Stimulated activated naive CD8-positive, alpha-beta T cell treated with anti-CD3 and anti-CD28 coated beads, Interleukin-15, Interleukin-2, amounts not matched to agents 100 ng/mL and 50 ng/mL, for 24 hours (primary cell): Measurements from ENCODE around the gene PODXL2.

Experiments used
- H3K27ac Mint-ChIP-seq: one replicate; pipeline ENCODE4 v1.8.0; 2021; ENCODE audit warnings: mild to moderate bottlenecking, mixed read lengths
- H3K27me3 Mint-ChIP-seq: one replicate; pipeline ENCODE4 v1.8.0; 2021; ENCODE audit warnings: mixed read lengths
- H3K36me3 Mint-ChIP-seq: one replicate; pipeline ENCODE4 v1.8.0; 2021; ENCODE audit warnings: low read depth, mixed read lengths
- H3K4me1 Mint-ChIP-seq: one replicate; pipeline ENCODE4 v1.8.0; 2021; ENCODE audit warnings: low read depth, mixed read lengths
- H3K4me3 Mint-ChIP-seq: one replicate; pipeline ENCODE4 v1.8.0; 2021; ENCODE audit warnings: mild to moderate bottlenecking, mixed read lengths
- H3K9me3 Mint-ChIP-seq: one replicate; pipeline ENCODE4 v1.8.0; 2021; ENCODE audit warnings: mixed read lengths

Gene PODXL2

DNA sequence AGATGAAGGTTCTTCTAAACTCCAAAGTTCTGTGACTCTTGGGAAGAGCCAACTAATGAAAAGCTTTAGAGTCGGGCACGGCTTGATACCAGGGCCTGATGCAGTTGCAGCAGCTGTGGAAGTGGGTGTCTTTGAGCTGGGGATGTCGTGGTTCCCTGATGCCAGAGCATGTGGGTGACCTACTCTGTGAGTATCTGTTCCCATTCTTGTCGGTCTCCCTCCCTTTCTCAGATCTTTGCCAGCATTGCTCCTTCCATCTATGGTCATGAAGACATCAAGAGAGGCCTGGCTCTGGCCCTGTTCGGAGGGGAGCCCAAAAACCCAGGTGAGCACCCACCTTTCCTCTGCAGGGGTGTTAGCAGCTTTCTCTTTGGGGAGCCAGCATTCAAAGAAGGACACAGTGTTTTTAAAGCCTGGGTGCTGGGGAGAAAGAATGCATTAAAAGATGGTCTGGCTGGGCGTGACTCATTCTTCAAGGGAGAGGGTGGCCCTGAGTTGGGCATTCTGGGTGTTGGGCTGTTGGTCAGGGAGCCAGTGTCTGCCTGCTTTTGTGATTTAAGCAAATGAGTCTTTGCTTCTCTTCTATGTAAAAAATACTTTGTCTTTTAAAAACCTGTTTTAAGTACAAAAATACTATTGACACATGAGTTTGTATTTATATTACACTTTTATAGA, 13.2 kb upstream of the PODXL2 start:
- Mint-ChIP-seq H3K27me3 (no peaks in the 10 kb centered on the region), H3K4me3 (no peak overlapping the region), H3K9me3 (no peaks in the 10 kb centered on the region), H3K27ac (no peak overlapping the region), H3K36me3 (peaks cover 89% of the 10 kb centered on the region), H3K4me1 (no peaks in the 10 kb centered on the region)

- Mint-ChIP-seq H3K36me3 (peaks cover 92% of the 10 kb centered on the region), H3K9me3 (no peaks in the 10 kb centered on the region), H3K4me1 (no peaks in the 10 kb centered on the region), H3K27me3 (no peaks in the 10 kb centered on the region), H3K4me3 (no peak overlapping the region), H3K27ac (no peak overlapping the region)
Observed at GRCh38 chr3:127616836-127617605, 12.0 kb upstream of the PODXL2 start.

DNA sequence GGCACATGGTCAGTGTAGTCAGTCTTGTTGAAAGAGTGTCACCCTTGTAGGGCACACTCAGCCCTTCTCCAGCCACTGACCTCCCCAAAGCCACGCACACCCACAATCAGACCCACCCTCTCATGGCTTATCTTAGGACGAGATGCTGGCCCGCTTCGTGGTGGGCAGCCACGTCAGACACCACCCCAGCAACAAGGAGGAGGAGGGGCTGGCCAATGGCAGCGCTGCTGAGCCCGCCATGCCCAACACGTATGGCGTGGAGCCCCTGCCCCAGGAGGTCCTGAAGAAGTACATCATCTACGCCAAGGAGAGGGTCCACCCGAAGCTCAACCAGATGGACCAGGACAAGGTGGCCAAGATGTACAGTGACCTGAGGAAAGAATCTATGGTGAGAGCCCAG, 10.1 kb upstream of the PODXL2 start:
- no peaks in the 10 kb centered on the region for H3K27me3 Mint-ChIP-seq
- H3K27ac Mint-ChIP-seq: no peak overlapping the region
- no peaks in the 10 kb centered on the region for H3K9me3 Mint-ChIP-seq
- H3K4me1 Mint-ChIP-seq: no peaks in the 10 kb centered on the region
- no peak overlapping the region for H3K4me3 Mint-ChIP-seq
- H3K36me3 Mint-ChIP-seq: peaks cover 80% of the 10 kb centered on the region

DNA sequence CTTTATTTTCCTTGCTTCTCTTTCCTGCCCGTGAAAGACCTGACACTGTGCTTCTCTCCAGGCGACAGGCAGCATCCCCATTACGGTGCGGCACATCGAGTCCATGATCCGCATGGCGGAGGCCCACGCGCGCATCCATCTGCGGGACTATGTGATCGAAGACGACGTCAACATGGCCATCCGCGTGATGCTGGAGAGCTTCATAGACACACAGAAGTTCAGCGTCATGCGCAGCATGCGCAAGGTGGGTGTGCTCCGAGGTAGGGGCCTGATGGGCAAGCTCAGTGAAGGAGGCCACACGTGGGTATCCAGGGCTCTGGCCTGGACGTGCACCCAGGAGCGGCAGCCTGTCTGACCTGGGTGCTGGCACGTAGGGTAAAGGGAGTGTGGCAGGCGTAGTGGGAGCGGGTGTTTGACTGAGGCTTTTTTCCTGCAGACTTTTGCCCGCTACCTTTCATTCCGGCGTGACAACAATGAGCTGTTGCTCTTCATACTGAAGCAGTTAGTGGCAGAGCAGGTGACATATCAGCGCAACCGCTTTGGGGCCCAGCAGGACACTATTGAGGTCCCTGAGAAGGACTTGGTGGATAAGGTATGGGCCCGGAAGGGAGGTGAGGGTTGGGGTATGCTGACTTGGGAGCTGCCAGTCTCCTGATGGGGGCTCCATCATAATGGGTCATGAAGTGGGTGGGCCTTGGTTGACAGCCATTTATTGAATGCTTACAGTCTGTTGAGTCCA, 8.2 kb upstream of the PODXL2 start:
- H3K9me3 Mint-ChIP-seq: no peaks in the 10 kb centered on the region
- H3K4me3 Mint-ChIP-seq: no peak overlapping the region
- H3K27ac Mint-ChIP-seq: no peak overlapping the region
- peaks cover under 1% of the 10 kb centered on the region for H3K4me1 Mint-ChIP-seq
- H3K27me3 Mint-ChIP-seq: no peaks in the 10 kb centered on the region
- peaks cover 61% of the 10 kb centered on the region for H3K36me3 Mint-ChIP-seq

- no peak overlapping the region for H3K4me3 Mint-ChIP-seq
- H3K27ac Mint-ChIP-seq: no peak overlapping the region
- no peaks in the 10 kb centered on the region for H3K27me3 Mint-ChIP-seq
- H3K36me3 Mint-ChIP-seq: peaks cover 49% of the 10 kb centered on the region
- peaks cover 11% of the 10 kb centered on the region for H3K4me1 Mint-ChIP-seq
- H3K9me3 Mint-ChIP-seq: no peaks in the 10 kb centered on the region
Observed at GRCh38 chr3:127622031-127622430, 7.0 kb upstream of the PODXL2 start.

GRCh38 chr3:127622772-127623576, 6.0 kb upstream of the PODXL2 start:
- Mint-ChIP-seq H3K36me3 (peaks cover 41% of the 10 kb centered on the region), H3K27me3 (peaks cover 9% of the 10 kb centered on the region), H3K9me3 (no peaks in the 10 kb centered on the region), H3K4me3 (no peak overlapping the region), H3K4me1 (peaks cover 14% of the 10 kb centered on the region), H3K27ac (no peak overlapping the region)

DNA sequence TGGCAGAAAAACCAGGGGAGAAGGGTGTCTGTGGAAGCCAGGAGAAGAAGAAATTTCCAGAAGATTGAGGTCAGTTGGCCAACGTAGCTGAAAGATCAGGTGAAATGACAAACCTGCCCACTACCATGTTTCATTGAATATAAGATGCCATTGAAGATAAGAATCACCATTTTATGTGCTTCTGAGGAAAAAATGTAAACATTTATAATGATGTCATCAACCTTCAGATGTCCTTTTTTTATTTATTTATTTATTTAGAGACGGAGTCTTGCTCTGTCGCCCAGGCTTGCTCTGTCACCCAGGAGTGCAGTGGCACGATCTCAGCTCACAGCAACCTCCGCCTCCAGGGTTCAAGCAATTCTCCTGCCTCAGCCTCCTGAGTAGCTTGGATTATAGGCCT, 4.9 kb upstream of the PODXL2 start:
- no peak overlapping the region for H3K4me3 Mint-ChIP-seq
- H3K36me3 Mint-ChIP-seq: peaks cover 30% of the 10 kb centered on the region
- peaks cover 19% of the 10 kb centered on the region for H3K4me1 Mint-ChIP-seq
- peaks cover 17% of the 10 kb centered on the region for H3K27me3 Mint-ChIP-seq
- no peaks in the 10 kb centered on the region for H3K9me3 Mint-ChIP-seq
- no peak overlapping the region for H3K27ac Mint-ChIP-seq

- peaks cover 30% of the 10 kb centered on the region for H3K4me1 Mint-ChIP-seq
- H3K27me3 Mint-ChIP-seq: peaks cover 29% of the 10 kb centered on the region
- no peaks in the 10 kb centered on the region for H3K9me3 Mint-ChIP-seq
- H3K4me3 Mint-ChIP-seq: no peak overlapping the region
- H3K36me3 Mint-ChIP-seq: peaks cover 18% of the 10 kb centered on the region
- H3K27ac Mint-ChIP-seq: no peak overlapping the region
Observed at GRCh38 chr3:127625821-127626220, 3.2 kb upstream of the PODXL2 start.

DNA sequence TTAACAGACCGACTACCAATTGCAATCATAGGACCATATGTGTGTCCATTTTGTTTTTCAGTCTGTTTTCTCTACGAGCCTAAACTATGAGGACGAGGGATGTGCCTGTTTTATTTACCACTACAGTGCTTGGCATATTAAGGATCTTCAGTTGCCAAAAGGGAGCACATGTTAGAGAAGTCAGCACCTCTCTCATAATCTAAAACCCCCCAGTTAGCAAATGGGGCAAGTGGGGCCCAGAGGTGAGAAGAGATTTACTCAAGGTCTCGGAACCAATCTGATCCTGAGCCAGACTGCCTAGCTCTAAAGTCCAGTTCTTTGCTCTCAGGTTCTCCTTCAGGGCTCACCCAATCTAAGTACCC, 578 bp upstream of the PODXL2 start:
- H3K4me3 Mint-ChIP-seq: peak overlapping the region; percentile 64
- H3K27me3 Mint-ChIP-seq: peaks cover 39% of the 10 kb centered on the region
- no peaks in the 10 kb centered on the region for H3K36me3 Mint-ChIP-seq
- peaks cover 30% of the 10 kb centered on the region for H3K4me1 Mint-ChIP-seq
- H3K27ac Mint-ChIP-seq: no peak overlapping the region
- H3K9me3 Mint-ChIP-seq: no peaks in the 10 kb centered on the region

GRCh38 chr3:127629467-127630403, 750 bp downstream of the PODXL2 start:
- Mint-ChIP-seq H3K4me3 (peak overlapping the region; percentile 74), H3K9me3 (no peaks in the 10 kb centered on the region), H3K27me3 (peaks cover 39% of the 10 kb centered on the region), H3K36me3 (no peaks in the 10 kb centered on the region), H3K27ac (peak overlapping the region; percentile 13), H3K4me1 (peaks cover 30% of the 10 kb centered on the region)

DNA sequence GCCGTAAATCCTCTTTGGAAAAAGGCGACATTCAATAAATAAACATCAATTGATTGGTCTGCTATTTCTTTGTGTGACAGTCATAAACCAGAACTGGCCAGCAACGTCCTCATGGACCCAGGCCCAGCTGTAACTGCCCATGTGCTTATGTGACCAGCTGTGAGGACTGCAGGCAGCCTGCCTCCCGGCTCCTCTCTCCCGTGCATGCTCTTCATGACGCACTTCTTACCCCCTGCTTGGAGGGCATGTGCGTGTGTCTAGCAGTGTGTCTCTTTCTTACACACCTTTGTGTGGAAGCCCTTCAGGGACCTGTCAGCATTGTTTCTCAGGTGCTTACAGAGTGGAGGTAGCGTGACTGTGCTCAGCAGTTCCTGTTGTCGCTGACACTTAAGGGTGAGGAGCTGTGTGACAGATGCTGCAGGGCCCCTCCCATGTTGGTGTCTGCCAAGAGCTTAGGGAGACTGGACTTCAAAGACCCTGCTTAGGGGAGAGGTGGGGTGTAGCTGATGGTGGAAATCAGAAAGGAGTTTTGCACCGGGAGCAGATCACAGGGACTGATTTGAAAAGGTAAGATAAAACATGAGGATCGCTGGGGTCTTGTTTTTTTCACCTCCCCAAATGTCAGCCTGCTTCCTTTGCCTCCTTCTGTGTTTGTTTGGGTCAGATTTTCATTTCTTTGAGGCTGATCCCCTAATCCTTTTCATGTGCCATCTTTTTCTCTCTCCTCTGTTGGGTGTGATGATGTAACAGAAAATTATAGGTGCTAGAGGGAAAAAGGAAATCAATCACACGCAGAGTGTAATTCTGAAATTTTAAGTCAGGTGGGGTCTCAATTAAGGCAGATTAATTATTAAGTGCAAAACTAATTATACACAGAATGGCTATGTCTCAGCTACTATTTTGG, 2.1 kb downstream of the PODXL2 start:
- no peak overlapping the region for H3K27ac Mint-ChIP-seq
- no peaks in the 10 kb centered on the region for H3K36me3 Mint-ChIP-seq
- no peak overlapping the region for H3K4me3 Mint-ChIP-seq
- peaks cover 27% of the 10 kb centered on the region for H3K4me1 Mint-ChIP-seq
- H3K27me3 Mint-ChIP-seq: peaks cover 42% of the 10 kb centered on the region
- no peaks in the 10 kb centered on the region for H3K9me3 Mint-ChIP-seq

DNA sequence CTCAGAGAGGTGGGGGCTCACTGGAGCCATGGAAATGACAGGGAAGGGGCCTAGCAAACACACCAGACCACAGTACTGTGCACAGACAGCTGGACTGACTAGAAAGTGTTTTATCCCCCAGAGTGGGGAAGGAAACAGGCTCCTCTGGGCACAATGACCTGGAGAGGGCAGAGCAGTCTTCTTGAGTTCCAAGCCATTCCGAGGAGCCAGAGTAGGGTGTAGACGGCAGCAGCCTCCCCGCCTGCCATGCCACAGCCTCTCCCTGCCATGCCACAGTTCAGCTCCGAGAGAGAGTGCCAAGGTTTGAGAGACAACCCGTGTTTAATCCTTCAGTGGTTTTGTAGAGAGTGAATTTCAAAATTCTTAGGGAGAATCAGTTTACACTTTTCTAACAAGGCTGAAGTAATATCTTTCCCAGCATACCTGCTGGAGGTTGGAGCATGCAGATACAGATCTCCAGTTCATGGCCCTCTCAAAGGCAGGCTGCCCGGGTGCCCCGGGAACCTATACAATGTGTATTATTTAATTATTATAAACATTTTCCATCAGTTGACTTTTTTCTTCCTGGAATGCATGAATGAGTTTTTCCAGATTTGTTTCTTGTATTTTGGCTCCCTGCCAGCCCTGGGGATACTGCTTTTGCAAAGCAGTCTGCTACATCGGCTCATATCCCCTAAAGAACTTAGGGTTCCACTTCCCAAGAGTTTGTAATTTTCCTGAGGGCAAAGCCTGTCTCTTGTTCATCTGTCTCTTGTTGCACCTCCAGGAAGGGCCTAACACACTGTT, 3.2 kb downstream of the PODXL2 start:
- H3K9me3 Mint-ChIP-seq: no peaks in the 10 kb centered on the region
- H3K4me1 Mint-ChIP-seq: peaks cover 17% of the 10 kb centered on the region
- no peak overlapping the region for H3K4me3 Mint-ChIP-seq
- no peak overlapping the region for H3K27ac Mint-ChIP-seq
- no peaks in the 10 kb centered on the region for H3K36me3 Mint-ChIP-seq
- peaks cover 41% of the 10 kb centered on the region for H3K27me3 Mint-ChIP-seq
